ENCODE data around the gene FHOD3.
"Not testable (repeated sequence)": the region's sequence is repeated elsewhere in the genome, so short reads cannot be mapped to it uniquely, and the experiment has no call there.

The FHOD3 gene

DNA sequence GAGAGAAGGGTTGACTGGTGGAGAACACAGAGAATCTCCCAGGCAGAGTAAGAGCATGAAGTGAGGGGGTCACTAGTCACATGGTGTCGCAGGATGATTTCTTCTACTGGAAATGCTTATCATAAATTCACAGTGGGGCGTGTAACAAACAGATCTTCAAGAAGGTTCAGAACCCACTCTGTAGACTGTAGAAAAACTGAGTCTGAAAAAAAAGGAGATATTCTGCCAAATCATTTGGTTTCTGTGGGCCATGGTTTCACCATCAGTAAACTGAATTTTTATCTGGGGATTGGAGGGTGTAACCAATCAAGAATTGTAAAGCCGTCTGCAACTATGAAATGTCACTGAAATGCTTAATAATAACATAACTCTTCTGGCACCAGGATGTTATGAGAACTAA, 516.3 kb downstream of the FHOD3 start:
- H3K4me3 ChIP-seq (ENCODE audit: low read depth, low read length) = no peak overlapping the region
- TF ChIP-seq, protein P1, sequence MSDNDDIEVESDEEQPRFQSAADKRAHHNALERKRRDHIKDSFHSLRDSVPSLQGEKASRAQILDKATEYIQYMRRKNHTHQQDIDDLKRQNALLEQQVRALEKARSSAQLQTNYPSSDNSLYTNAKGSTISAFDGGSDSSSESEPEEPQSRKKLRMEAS (IDR thresholded peaks at IDR 0.05; ENCODE audit: low read depth, low read length) = no peak
- TF ChIP-seq, protein P2, sequence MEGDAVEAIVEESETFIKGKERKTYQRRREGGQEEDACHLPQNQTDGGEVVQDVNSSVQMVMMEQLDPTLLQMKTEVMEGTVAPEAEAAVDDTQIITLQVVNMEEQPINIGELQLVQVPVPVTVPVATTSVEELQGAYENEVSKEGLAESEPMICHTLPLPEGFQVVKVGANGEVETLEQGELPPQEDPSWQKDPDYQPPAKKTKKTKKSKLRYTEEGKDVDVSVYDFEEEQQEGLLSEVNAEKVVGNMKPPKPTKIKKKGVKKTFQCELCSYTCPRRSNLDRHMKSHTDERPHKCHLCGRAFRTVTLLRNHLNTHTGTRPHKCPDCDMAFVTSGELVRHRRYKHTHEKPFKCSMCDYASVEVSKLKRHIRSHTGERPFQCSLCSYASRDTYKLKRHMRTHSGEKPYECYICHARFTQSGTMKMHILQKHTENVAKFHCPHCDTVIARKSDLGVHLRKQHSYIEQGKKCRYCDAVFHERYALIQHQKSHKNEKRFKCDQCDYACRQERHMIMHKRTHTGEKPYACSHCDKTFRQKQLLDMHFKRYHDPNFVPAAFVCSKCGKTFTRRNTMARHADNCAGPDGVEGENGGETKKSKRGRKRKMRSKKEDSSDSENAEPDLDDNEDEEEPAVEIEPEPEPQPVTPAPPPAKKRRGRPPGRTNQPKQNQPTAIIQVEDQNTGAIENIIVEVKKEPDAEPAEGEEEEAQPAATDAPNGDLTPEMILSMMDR (IDR thresholded peaks at IDR 0.05; ENCODE audit: low read depth, low read length) = no peak
- no peak for TF ChIP-seq POLR2A (IDR thresholded peaks at IDR 0.05; ENCODE audit: extremely low read depth, insufficient read length)
- TF ChIP-seq MYC (IDR thresholded peaks at IDR 0.05; ENCODE audit: low read depth, low read length) = no peak
- no peak for DNase-seq (ENCODE audit: low read depth)

DNA sequence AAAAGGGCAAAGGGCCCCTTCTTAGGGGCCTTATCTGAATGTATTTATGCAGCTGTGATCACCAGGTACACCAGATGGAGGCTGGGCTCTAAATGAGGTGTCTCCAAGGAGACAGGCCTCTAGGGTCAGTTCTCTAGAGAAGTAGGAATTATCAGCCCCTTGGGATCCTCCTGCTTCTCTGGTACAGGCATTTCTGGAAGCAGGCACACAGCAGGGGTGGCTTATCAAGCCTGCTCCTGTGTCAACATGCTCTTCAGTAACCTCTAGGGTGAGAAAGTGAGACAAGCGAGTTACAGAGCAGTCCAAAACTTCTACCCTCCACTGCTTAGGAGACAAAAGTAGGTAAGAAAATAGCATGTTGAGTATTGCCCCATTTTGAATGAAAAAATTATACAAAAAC, 517.5 kb downstream of the FHOD3 start:
- no peak overlapping the region for H3K4me3 ChIP-seq (ENCODE audit: low read depth, low read length)
- TF ChIP-seq, protein P1 (IDR thresholded peaks at IDR 0.05; ENCODE audit: low read depth, low read length) = no peak
- TF ChIP-seq, protein P2 (IDR thresholded peaks at IDR 0.05; ENCODE audit: low read depth, low read length) = no peak
- TF ChIP-seq POLR2A (IDR thresholded peaks at IDR 0.05; ENCODE audit: extremely low read depth, insufficient read length) (no peak), MYC (IDR thresholded peaks at IDR 0.05; ENCODE audit: low read depth, low read length) (no peak)
- DNase-seq (ENCODE audit: low read depth) = no peak

DNA sequence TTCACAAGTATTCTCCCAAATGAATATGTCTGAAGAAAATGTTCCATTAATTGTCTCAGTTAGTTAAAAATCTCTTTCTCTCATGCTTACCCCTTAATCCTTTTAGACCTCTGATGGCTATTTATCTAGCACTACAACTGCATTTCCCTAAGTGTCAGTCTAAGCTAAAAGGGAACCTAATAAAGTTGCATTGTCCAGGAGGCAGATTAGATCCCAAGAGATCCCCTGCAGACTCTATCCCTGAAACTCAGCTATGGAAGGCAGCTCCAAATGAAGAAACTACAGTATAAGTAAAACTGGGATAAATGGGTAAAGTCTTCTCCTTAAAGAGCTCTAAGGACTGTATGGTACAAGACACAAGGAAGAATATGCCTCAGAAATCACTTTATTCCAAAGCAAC, 518.6 kb downstream of the FHOD3 start:
- DNase-seq (ENCODE audit: low read depth); H3K4me3 ChIP-seq (ENCODE audit: low read depth, low read length): not testable (repeated sequence)

DNA sequence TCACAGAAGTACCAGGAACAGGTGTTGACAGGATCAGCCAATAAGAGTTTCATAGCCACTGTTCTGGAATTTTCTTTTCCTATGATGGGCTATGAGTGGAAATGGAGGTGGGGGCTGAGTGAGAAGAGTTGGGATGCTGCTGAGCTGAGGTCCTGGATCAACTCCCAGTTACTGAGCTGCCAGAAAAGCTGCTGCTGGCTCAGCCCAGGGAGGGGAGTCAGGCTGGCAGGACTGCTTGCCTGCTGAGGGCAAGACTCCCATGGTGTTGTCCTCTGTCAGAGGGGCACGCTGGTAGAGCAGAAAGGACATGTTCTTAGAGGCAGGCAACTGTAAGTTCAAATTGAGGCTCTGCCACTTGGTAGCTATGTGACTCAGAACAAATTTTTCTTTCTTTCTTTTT, 519.5 kb downstream of the FHOD3 start:
- no peak overlapping the region for H3K4me3 ChIP-seq (ENCODE audit: low read depth, low read length)
- TF ChIP-seq POLR2A (IDR thresholded peaks at IDR 0.05; ENCODE audit: extremely low read depth, insufficient read length) = no peak
- TF ChIP-seq, protein P2 (IDR thresholded peaks at IDR 0.05; ENCODE audit: low read depth, low read length) = no peak
- no peak for TF ChIP-seq MYC (IDR thresholded peaks at IDR 0.05; ENCODE audit: low read depth, low read length)
- TF ChIP-seq, protein P1 (IDR thresholded peaks at IDR 0.05; ENCODE audit: low read depth, low read length) = no peak
- no peak for DNase-seq (ENCODE audit: low read depth)

DNA sequence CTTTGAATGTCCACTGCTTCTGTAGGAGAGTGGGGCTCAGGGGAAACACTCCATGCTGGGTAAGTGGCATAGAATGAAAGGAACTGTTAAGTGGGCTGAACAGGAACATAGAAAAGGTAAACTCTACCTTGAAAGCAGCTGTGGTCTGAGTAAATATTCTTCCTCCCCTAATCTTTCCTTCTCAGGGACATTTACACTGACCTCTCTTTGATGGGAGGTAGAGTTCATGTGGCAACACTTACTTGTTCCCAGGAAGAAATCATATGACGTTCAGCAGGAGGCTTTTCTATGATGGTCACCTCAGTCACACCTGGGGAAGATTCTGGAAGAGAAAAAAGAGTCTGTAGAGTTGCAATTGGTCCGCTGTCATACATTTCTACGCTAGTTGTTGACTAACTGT, 521.1 kb downstream of the FHOD3 start:
- no peak overlapping the region for H3K4me3 ChIP-seq (ENCODE audit: low read depth, low read length)
- TF ChIP-seq MYC (IDR thresholded peaks at IDR 0.05; ENCODE audit: low read depth, low read length) (no peak), POLR2A (IDR thresholded peaks at IDR 0.05; ENCODE audit: extremely low read depth, insufficient read length) (no peak)
- no peak for DNase-seq (ENCODE audit: low read depth)

DNA sequence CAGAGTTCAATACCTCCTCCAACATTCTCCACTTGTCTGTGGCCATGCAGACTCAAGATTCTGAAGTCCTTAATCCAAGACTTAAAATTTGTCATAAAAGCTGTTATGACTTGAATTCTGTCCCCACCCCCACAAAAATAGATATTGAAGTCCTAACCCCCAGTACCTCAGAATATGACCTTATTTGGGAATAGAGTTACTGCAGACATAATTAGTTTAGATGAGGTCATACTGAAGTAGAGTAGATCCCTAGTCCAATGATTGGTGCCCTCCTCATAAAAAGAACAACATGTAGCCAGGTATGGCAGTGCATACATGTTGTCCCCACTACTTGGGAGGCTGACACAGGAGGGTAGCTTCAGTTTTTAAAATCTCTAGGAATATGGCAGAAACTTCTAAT, 522.1 kb downstream of the FHOD3 start:
- H3K4me3 ChIP-seq (ENCODE audit: low read depth, low read length) = no peak overlapping the region
- TF ChIP-seq, protein P2 (IDR thresholded peaks at IDR 0.05; ENCODE audit: low read depth, low read length) = no peak
- TF ChIP-seq MYC (IDR thresholded peaks at IDR 0.05; ENCODE audit: low read depth, low read length) (no peak), POLR2A (IDR thresholded peaks at IDR 0.05; ENCODE audit: extremely low read depth, insufficient read length) (no peak)
- TF ChIP-seq, protein P1 (IDR thresholded peaks at IDR 0.05; ENCODE audit: low read depth, low read length) = no peak
- no peak for DNase-seq (ENCODE audit: low read depth)

DNA sequence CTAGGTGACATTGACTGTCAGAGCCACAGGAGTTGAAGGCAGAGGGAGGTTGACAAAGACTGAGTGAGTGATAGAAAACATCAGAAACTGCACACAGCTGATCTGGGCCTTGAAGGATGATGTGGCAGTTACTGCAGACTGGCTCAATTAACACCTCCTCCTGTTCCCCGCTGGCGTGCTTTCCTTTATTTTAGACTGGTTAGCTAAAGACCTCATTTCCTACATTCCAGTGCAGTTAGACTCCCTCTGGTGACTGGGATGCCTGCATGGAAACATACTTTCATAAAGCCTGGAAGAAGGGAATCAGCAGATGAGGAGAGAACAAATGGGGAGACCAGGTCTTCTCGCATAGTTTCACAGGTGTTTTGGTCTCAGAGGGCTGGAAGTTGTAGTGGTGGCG, 524.2 kb downstream of the FHOD3 start:
- TF ChIP-seq MYC (IDR thresholded peaks at IDR 0.05; ENCODE audit: low read depth, low read length) (no peak), POLR2A (IDR thresholded peaks at IDR 0.05; ENCODE audit: extremely low read depth, insufficient read length) (no peak)
- TF ChIP-seq, protein P2 (IDR thresholded peaks at IDR 0.05; ENCODE audit: low read depth, low read length) = no peak
- TF ChIP-seq, protein P1 (IDR thresholded peaks at IDR 0.05; ENCODE audit: low read depth, low read length) = no peak
- H3K4me3 ChIP-seq (ENCODE audit: low read depth, low read length) = no peak overlapping the region
- no peak for DNase-seq (ENCODE audit: low read depth)
